Psoas muscle (tissue), 8 donors: ENCODE data around the gene ZBTB7B. TPM values are rescaled to one million over a fixed set of nuclear protein-coding genes. Genes with fewer than 3 reads are reported as not detected.
A peak's percentile ranks its signal among the peaks of the same experiment; 100 is the strongest.

Experiments
- ATAC-seq, 4 donors: fragments of 200-7000 bp; cut with Tn5 transposase; one replicate each; pipeline ENCODE4 v1.9.1; 2020; ENCODE audit warnings: moderate library complexity in 3 of 4, mild to moderate bottlenecking in 2 of 4
- DNase-seq, 2 donors: peaks; one replicate each; pipeline ENCODE4 v3.0.0-alpha.2; 2020
- H3K27ac ChIP-seq: fragments of 200-600 bp; one replicate; pipeline ENCODE4 v1.8.0; 2022
- H3K27me3 ChIP-seq, 3 donors: fragments of 200-600 bp in 1 of 3; one replicate each; pipeline versions ENCODE4 v1.6.1 to v1.8.0; 2013 to 2022; ENCODE audit warnings: low read length in 2 of 3, mild to moderate bottlenecking in 2 of 3, moderate library complexity in 1 of 3; ENCODE audit not compliant: insufficient read depth in 3 of 3
- H3K36me3 ChIP-seq, 2 donors: fragments of 200-600 bp in 1 of 2; one replicate each; pipeline versions ENCODE4 v1.6.1 to v1.8.0; 2013 to 2022; ENCODE audit warnings: low read depth in 1 of 2, mild to moderate bottlenecking in 1 of 2, moderate library complexity in 1 of 2; ENCODE audit not compliant: insufficient read depth in 1 of 2
- H3K4me1 ChIP-seq: fragments of 200-600 bp; one replicate; pipeline ENCODE4 v1.8.0; 2022
- H3K4me3 ChIP-seq: fragments of 200-600 bp; one replicate; pipeline ENCODE4 v1.8.0; 2022; ENCODE audit warnings: mild to moderate bottlenecking
- H3K9me3 ChIP-seq: fragments of 200-600 bp; one replicate; pipeline ENCODE4 v1.8.0; 2022
- WGBS, 3 donors: extraction: QIAGEN DNeasy Blood & Tissue Kit; methylation state at CpG; one replicate each; pipeline versions ENCODE4 v1.1.6 to v1.1.7; 2013; 5-methylcytosine and 5-hydroxymethylcytosine counted together
- intact Hi-C, 2 donors: fragments of 100-400 bp; cut with DNase I; formaldehyde crosslinking; loops; one replicate each; pipeline versions ENCODE4 v1.11.0 to v1.14.2; 2022
- polyA plus RNA-seq, 3 donors: library from polyadenylated mRNA; stranded (reverse); fragments of 200-250 nt; gene quantifications; one replicate each; pipeline ENCODE4 v1.2.3, GENCODE V29; 2013
- total RNA-seq, 4 donors: library from RNA; stranded (reverse); fragmentation: NEBNext Ultra II Directional in 2 of 4; extraction: Animal tissue kit (Norgen Biotek cat#: 25700) in 2 of 4; gene quantifications; one replicate each; pipeline versions ENCODE4 v1.2.1 to v1.2.4, GENCODE V29; 2021 to 2023
- TF ChIP-seq, protein P1 (sequence below): fragments of 200-600 bp; IDR thresholded peaks from one replicate; pipeline ENCODE4 v1.8.0; 2022; ENCODE audit warnings: antibody characterized with exemption
- donor health status: healthy with polysubstance abuse.
- donor health status: DM: no; HTN: no; CAD: no; lungs with moderate emphysema.
- donor health status: Bipolar disorder and iron deficiency.
- donor health status: healthy.
- donor health status: DM: yes; HTN: yes; CAD: no.
- donor health status: DM: no; HTN: no; CAD: no.
- donor health status: DM: no; HTN: no; CAD: no.
- donor health status: DM: yes; HTN: yes; CAD: no.

Gene ZBTB7B
- total and polyA plus RNA-seq, 7 donors: 20.2 to 97.9 (median 55.5) TPM

DNA sequence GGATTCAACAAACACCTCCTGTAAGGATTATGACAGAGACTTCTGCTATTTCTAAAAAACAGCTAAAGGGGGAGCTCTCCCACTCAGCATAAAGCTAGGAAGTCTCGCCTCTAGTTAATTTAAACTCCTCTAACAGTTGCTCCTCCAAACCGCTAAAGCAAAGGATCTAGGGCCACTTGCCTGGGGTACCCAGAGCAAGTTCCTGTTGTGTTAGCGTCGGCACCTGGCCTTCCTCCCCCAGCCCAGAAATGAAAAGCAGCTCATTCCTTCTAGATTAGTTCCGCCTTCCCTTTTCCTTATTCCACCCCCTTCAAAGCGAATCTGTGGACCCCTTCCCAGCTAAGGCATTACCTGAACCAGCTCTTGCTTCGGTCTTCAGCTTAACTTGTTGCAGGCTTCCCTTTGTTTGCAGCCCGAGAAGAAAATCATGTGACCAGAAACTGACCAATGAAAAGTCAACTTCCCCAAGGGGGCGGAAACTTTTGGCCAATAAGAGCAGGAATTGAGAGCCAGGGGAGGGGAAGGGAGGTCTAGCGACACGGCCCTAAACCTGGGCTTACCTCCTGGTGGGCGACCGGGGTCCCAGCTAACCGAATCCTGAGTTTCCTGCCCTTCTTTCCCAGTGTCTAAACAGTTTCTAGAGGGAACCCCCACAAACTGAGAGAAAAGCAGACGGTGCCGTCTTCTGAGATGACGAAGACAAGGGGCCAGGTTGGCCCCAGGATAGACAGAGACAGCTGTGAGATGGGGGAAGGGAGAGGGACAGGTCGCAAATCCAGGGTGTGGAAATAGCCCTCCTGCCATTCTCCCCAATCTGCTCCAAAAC is 46.7 kb upstream of the ZBTB7B start, which contains the start of gene PBXIP1:
PBXIP1 (minus strand) TSS at position 382 of the 826 bp plus-strand sequence. CDS start 2,378 bp downstream, outside the sequence.
- Histone ChIP-seq H3K4me3 (peak within 1 kb of the TSS; percentile 71), H3K27me3 (no peaks in the 10 kb centered on the region), H3K27ac (peak within 1 kb of the TSS; percentile 88), H3K36me3 (peaks cover 0 to 25% of the 10 kb centered on the region in 2 donors), H3K9me3 (no peaks in the 10 kb centered on the region), H3K4me1 (peaks cover 54% of the 10 kb centered on the region)
- intact Hi-C loops: loop anchor here in 1 of 2 donors (1.0 kb wide), 1 partner anchor 43 kb away; no protein-coding TSS in a partner anchor
- TF ChIP-seq, protein P1, sequence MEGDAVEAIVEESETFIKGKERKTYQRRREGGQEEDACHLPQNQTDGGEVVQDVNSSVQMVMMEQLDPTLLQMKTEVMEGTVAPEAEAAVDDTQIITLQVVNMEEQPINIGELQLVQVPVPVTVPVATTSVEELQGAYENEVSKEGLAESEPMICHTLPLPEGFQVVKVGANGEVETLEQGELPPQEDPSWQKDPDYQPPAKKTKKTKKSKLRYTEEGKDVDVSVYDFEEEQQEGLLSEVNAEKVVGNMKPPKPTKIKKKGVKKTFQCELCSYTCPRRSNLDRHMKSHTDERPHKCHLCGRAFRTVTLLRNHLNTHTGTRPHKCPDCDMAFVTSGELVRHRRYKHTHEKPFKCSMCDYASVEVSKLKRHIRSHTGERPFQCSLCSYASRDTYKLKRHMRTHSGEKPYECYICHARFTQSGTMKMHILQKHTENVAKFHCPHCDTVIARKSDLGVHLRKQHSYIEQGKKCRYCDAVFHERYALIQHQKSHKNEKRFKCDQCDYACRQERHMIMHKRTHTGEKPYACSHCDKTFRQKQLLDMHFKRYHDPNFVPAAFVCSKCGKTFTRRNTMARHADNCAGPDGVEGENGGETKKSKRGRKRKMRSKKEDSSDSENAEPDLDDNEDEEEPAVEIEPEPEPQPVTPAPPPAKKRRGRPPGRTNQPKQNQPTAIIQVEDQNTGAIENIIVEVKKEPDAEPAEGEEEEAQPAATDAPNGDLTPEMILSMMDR: no peak
- peak; percentile 87 to 91 (median 88) for ATAC-seq
- WGBS, 3 donors: 0 to 1% (median 1%) methylated on average over 18 of the region's 18 CpGs
- peak; percentile 54 to 75 for DNase-seq

DNA sequence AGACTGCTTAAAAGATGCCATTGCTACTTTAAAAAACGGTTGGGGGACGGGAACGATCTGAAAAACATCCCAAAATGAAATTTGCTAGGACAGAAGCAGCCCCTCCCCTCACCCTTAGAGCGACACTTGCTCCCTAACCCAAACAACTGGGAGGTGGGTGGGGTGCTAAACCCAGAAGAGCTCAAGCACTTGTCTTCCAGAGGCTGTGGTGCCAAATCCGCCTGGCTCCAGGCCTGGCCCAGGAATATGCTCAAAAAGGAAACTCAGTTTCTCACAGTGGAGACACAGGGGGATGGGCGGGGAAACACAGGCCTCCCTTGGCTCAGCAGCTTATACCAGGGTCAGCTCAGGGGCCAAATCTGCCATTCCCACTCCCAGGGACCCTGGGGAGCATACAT is 46.1 kb upstream of the ZBTB7B start:
- intact Hi-C loops: loop anchor here in 1 of 2 donors (1.0 kb wide), 1 partner anchor 43 kb away; no protein-coding TSS in a partner anchor

DNA sequence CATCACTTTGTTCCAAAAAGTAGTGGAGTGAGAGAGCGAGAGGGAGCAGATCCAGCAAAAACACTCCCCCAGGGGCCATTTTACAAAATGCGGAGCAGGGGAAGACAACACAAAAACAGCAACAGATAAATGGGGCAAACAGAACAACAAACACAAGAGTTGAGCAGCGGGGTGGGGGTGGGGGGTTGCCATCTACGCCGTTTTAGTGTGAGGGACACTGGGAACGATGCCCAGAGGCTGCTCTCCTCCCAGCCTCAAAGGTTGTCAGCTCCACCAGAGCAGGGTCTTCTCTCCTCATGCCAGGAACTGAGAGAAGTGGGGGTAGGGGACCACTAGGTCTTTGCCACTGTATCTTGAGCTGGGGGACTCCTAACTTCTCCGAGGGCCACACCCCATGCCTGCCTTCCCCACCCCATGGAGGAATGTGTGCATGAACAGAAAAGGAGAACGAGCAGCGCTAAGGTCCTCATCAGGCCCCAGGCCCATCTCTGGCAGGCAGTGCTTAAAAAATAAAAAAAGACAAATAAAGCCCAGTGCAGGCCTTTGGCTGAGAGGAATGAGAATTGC is 45.4 kb upstream of the ZBTB7B start:
- H3K27ac ChIP-seq: peak overlapping the region; percentile 88
- H3K4me3 ChIP-seq: peak overlapping the region; percentile 71
- H3K4me1 ChIP-seq: peaks cover 50% of the 10 kb centered on the region
- 22 to 28% (median 25%) methylated on average over 9 of the region's 9 CpGs for WGBS, 3 donors
- no peaks in the 10 kb centered on the region for H3K27me3 ChIP-seq
- peaks cover 0 to 19% of the 10 kb centered on the region in 2 donors for H3K36me3 ChIP-seq
- intact Hi-C loops: no loop called here
- ATAC-seq (no peak), DNase-seq (peak in 1 of 2 donors; percentile 9)
- TF ChIP-seq, protein P1: no peak
- no peaks in the 10 kb centered on the region for H3K9me3 ChIP-seq

More for the DNA sequence above, 46.1 kb upstream of the ZBTB7B start:
- H3K4me3 ChIP-seq: peak overlapping the region; percentile 71
- ATAC-seq (peak; percentile 45 to 53 (median 48)), DNase-seq (peak; percentile 57 to 70)
- H3K36me3 ChIP-seq: peaks cover 0 to 19% of the 10 kb centered on the region in 2 donors
- TF ChIP-seq, protein P1: no peak
- WGBS, 3 donors: 3% methylated on average over 6 of the region's 6 CpGs
- H3K27ac ChIP-seq: peak overlapping the region; percentile 88
- no peaks in the 10 kb centered on the region for H3K27me3 ChIP-seq
- H3K4me1 ChIP-seq: peaks cover 55% of the 10 kb centered on the region
- no peaks in the 10 kb centered on the region for H3K9me3 ChIP-seq

DNA sequence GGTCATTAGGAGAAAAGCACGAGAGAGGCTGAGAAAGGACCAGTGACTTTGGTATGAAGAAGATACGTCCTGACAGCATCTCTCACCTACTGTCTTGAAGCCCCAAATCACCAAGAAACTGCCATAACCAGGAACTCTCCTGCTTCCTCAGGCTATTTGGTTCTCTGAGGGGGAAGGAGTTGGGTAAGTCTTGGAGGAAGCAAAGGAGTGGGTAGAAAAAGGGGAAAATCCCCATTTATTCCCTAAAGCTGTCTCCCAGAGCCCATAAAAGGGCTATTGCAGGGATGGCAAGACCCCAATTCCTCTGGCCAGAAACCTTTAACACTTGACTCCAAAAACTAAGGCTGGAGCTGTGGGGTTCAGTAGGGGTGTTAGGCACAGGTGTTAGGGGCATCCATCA is 44.6 kb upstream of the ZBTB7B start:
- intact Hi-C loops: no loop called here
- no peak overlapping the region for H3K4me3 ChIP-seq
- H3K9me3 ChIP-seq: no peaks in the 10 kb centered on the region
- TF ChIP-seq, protein P1: no peak
- DNase-seq (no peak), ATAC-seq (no peak)
- peaks cover 50% of the 10 kb centered on the region for H3K4me1 ChIP-seq
- peak overlapping the region; percentile 88 for H3K27ac ChIP-seq
- WGBS, 3 donors: 73 to 86% (median 81%) methylated on average over 2 of the region's 2 CpGs
- H3K27me3 ChIP-seq: no peaks in the 10 kb centered on the region
- peaks cover 0 to 22% of the 10 kb centered on the region in 2 donors for H3K36me3 ChIP-seq
